Kidney tubule cell (primary cell): ENCODE data around the gene HNRNPA2B1.
"Not testable (repeated sequence)": the region's sequence is repeated elsewhere in the genome, so short reads cannot be mapped to it uniquely, and the experiment has no call there.

ENCODE experiments used
- DNase-seq: peaks from one replicate; pipeline ENCODE4 v3.0.0-alpha.2; 2018; ENCODE audit warnings: low spot score

Gene HNRNPA2B1

DNA sequence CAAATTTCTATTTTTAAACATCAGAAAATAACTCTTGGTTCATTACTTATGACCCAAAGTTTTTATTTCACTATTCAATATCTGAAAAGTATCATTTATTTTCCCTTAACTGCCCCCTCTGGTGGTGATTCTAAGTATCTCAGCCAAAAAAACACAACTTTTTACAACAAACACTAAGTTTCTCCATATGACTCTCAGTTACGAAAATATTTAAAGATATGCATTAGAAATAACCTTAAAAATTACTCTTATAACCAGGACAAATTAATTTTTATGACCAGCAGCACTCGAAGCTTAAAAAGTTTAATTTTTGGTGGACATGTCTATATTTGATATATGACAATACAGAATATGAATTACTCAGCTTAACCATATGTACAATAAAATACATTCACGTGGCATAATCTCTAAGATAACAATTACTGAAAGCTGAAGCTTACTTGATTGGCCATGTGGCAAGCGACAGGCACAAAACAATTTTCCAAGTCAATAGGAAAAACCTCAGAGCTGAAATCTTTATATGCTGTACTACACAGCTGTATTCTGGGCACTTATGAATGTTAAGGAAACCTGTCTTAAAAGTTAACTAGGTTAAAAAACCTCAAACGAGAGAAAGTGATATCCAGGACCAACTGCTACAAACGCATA is 2.3 kb downstream of the HNRNPA2B1 start:
- DNase-seq: peak; percentile 50

DNA sequence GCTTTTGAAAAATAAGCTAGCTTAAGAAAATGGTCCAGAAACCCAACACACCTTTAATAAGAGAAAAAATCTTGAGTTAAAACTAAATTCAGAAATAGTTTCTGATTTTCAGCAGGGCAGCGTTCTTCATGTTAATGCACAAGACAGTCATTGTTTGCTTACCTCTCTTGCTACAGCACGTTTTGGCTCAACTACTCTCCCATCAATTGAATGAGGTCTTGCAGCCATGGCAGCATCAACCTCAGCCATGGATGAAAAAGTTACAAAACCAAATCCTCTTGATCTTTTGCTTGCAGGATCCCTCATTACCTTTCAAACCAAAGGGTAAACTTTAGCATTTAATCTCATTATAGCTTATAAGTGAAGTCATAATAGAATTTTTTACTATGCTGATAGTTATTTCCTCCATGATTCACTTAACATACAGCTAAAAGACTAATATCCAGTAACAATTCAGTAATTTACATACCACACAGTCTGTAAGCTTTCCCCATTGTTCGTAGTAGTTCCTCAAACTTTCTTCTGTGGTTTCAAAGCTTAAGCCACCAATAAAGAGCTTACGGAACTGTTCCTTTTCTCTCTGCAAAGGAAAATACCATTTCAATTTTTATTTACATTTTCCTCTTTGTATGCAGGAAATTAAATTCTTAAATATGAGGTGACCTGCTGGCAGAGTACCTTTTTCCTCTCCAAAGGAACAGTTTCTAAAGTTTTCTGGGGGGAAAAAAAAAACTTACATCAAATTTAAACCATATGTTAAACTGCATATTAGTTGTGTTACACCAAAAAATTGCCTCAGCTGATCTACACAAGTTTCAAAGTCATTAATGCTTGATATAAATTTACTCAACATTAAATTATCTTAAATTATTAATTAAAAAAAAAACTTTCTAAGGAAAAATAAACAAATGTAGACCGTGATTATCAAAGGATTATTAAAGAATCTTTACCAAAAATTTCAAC is 3.1 kb downstream of the HNRNPA2B1 start:
- DNase-seq: no peak

DNA sequence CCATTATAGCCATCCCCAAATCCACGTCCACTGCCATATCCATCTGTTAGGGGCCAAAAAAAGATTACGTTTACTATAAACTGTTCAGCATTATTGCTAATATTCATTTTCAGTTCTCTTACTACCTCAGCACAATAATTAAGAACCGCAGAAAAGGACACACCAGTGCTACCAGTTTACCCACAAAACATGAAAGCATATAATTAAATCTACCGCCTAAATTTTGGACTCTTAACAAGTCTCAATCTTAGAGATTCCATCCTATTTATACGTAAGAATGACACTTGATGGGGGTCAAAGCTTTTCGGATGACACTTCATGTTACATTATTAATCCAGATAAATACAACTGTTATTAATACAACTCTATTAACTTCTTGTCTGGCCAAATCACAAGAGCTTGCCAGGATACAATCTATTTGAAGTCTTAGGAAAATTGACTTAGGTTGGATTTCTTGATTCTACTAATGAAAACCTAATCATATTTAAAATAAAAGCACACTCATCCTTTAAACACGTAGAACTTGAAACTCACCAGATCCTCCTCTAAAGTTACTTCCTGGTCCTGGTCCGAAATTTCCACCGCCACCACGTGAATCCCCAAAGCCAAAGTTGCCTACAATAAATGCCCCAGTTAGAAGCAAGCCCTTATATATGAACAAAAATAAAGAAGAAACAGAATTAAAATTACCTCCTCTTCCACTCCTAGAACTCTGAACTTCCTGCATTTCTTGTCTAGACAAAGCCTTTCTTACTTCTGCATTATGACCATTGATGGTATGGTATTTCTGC is 4.5 kb downstream of the HNRNPA2B1 start:
- DNase-seq: no peak

DNA sequence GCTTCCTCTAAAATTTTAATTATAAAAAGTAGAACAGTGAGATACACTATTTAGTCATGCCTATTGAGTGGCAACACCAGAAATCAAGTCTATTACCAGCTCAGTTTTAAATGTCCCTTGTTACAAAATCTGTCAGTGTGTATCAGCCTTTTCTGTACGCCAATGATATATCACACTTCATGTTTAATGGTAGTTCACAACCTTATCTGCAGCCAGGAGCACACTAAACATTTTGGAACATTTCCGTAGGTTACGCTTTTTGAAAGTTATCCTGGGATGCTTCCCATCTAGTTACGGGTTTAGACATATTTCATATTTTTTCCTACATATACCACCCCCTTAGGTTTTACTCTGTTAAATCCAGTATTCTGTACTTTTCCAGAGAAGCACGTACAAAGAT is 5.4 kb downstream of the HNRNPA2B1 start:
- no peak for DNase-seq

DNA sequence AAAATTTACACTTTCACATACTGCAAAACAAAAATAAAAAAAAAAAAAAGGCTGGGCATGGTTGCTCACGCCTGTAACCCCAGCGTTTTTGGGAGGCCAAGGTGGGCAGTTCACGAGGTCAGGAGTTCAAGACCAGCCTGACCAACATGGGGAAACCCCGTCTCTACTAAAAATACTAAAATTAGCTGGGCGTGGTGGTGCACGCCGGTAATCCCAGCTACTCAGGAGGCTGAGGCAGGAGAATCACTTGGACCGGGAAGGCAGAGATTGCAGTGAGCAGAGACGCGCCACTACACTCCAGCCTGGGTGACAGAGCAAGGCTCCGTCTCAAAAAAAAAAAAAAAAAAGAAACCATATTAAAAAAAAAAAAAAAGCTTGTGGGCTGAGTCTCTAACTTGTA is 5.8 kb downstream of the HNRNPA2B1 start:
- not testable (repeated sequence) for DNase-seq

DNA sequence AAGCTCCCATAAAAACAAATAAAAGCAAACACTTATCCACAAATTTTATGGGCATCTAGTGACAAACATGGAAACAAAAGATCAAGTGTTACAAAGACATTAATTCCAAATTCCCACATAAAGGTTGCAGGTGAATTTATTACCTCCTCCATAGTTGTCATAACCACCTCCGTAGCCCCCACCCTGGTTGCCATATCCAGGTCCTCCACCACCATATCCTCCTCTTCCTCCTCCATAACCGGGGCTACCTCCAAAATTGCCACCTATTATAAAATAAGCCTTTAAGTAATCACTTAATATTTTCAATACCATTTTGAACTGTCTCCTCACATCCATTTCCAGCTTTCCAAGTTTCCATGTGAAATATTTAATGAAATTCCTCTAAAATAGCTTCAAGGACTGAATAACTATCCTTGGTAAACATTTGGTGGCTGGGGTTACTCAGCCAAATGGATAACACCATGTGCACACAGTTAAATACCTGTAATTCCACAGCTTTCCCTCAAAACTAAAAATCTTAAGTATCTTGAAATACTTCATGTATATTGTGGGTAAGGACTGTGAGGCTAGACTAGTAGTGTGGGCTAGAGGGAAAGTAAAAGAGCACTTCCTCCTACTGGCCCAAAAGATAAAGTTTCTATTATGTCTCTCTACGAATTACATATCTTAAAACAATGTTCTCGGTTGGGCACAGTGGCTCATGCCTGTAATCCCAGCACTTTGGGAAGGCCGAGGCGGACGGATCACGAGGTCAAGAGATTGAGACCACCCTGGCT is 6.9 kb downstream of the HNRNPA2B1 start:
- no peak for DNase-seq

DNA sequence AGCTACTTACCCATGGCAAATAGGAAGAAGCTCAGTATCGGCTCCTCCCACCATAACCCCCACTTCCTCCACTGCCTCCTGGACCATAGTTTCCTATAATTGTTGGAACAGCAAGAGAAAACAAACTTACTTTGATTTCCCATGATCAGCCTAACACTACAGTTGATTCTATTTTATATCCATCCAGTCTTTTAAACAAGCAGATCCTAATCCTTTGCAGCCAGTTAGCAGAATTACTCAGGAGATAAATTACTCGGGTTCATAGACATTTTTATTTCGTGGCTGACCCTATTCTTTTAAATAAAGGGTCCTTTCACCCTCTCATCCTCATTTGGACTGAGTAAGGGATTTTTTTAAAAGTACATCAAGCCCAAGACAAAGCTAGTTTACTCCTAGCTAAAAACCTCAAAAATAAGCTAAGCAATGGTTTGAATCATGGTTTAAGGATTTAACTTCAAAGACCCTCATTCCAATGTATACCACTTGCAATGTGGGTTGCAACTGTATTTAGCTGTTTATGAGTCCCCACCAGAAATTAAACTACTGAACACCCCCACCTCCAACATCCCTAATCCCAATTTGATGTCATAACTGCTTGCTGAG is 8.0 kb downstream of the HNRNPA2B1 start:
- DNase-seq: no peak

DNA sequence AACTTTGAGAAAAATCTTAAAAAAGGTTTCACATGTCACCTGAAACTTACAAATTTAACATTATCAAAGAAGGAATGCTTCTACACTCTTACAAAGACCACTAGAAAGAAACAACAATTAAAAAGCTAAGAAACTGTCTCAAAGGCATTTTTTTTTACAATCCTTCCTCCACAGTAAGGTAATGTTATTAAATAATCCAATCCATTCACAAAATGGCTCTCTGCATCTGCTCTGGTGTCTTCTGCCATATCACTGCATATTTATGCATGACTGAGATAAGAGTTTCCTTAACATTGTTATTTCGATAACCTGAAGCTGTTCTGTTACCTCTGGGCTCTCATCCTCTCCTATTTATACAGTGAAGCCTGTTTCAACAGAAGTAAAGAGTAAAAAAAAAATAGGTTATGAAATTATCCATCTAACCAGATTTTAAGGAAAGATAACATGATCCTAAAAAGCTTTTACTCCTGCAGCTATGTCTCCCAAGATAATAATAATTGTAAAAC is 8.5 kb downstream of the HNRNPA2B1 start:
- DNase-seq: no peak

DNA sequence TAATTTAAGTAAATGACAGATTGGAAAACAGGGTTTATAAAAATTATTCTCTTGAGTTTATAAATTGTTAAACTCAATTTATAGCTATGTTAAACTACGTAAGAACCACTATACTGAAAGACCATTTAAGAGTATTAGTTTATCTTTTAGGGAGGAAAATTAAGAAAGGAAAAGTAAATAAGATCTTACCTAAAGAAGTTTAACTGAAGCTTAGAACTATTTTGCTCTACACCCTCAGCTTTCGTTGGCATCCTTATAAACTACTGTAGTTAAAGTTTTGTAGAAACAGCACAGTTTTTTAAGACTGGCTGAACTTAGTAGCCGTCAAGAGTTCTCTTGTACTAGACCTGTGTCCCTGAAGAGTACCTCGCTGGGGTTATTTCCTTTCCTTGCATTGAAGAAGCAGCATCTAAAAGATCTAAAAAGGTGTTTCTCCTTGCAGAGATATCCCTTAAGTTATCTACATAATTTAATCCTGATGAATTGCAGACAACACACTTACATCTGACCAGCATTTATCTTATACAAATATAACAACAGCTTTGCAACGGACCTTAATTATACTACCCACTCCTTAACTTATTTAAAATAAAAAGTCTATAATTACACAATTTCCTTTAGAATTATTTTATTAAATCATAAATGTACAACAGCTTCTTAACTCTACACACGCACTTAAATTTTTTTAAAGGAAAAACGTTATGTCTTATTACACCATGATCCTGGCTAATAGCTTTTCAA is 9.1 kb downstream of the HNRNPA2B1 start:
- no peak for DNase-seq

DNA sequence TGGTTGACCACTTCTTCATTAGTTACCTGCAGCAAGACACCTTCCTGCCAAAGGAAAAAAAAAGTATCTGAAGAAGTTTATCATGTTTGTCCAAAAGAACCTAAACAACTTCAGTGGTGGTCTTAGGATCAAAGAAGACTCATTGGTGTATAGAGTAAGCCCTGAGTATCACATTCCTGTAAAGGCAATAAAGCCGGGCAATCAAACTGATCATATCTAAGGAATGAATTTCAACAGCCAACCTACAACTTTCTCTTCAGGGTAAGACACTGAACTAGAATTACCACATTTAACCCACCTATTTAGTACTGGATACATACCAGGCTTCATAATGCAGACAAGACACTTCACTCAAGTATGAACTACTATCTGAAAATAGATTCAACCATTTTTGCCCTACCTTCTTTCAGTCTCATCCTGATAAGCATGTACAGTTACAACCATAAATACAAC is 10.1 kb downstream of the HNRNPA2B1 start:
- no peak for DNase-seq

DNA sequence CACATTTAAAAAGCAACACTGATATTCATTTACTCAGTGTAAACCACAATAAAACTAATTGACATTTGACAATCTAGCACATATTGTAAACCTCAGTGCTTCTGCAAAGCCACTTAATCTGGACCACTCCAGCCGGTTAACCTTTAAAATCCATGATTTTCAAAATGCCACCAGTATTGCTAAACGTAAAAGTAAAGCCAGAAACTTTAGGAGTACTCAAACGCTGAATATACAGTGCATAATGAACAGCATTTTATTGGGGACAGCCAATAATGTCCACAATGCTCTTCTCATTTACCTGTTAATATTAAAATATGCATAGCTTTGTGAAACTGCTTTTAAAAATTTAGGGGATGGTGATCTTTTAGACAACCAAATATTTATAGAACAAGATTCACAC is 10.8 kb downstream of the HNRNPA2B1 start:
- DNase-seq: no peak

DNA sequence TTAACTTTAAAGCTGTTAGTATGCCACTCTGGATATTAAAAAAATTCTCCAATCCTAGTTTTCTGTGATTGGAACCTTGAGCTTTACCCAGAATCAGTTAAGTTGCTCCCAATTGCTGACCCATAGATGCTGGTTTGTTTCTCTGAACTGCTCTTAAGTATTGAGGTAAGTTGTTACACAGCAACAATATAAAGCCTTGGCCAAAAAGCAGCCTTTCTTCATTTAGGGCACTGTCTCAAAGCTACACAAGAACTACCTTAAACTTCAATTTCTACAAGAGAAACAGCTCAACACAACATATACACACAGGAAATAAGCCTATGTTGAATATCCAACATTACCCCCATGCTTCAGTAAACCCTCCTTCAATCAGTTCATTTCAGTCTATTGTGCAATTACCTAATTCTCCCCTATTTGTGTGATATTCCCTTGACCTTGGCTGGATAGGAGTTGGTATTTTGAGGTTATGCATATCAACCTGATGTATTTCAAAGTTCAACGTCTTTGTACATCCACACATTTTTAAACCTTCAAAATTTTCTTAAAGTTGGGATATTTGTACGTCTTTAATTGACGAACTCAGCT is 11.5 kb downstream of the HNRNPA2B1 start:
- no peak for DNase-seq

DNA sequence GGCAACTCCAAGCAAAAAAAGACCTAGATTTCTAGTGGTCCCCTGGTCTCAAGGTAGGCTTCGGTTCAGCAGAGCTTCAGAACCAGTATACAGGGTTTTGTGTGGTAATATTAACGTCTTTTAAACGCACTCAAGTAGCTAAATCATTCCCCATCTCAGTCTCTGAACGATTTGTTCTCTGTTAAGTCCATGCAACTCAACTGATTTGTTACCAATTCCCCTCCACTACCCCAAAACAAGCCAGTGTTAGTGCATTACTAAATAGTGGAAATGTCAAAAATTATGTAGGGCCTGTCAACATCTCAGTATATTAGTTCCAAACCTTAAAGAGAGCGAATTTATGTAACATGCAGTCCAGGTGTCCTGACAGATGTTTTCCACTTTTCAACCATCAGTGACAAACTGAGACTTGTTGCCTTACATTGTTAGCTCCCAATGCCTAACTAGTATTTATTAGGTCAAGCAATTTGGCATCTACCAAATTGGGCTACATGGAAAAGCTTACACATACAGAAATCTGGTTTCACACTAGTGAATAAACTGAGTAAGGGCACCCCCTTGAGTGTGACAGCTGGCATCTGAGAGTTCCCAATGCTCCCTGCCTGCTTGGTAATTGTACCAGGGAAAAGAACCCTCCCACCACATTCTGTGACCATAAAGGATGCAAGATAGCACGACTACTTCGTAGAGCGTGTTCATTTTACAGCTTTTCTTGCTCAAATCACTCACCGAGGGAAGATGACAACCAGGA is 12.2 kb downstream of the HNRNPA2B1 start:
- DNase-seq: no peak

DNA sequence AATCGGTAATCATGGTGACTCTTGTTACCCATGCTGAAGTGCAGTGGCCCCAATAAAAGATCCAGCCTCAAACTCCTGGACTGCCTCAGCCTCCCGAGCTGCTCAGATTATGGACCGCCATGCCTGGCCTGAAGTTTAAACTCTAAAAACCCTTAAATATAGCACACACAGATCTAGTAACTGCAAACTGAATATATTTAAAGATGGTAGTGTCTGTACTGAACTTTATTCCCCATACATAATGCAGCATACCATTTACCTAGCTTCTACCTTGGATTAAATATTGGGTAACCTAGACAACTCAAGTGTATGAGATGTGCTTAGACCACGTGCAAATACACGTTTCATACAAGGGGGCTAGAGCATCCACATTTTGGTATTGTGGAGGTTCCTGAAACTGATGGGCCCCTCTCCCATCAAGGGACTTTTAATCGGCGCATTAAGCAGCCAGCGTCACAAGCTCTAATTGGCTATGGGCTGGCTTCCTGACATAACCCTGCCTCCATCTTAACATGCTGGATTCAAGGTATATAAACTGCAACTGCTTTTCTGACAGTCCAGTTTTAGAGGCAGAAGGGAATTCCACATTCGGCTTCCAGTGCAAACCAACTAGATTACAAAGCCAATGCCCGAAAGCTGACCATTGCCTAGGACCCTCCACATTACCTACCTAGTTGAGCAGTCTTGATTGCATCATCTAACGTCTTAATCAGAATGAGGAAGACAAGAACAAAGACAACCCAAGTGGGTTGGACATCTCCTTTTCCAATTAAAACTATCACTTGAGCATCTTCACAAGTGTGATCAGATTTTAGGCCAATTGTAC is 13.0 kb downstream of the HNRNPA2B1 start:
- no peak for DNase-seq

DNA sequence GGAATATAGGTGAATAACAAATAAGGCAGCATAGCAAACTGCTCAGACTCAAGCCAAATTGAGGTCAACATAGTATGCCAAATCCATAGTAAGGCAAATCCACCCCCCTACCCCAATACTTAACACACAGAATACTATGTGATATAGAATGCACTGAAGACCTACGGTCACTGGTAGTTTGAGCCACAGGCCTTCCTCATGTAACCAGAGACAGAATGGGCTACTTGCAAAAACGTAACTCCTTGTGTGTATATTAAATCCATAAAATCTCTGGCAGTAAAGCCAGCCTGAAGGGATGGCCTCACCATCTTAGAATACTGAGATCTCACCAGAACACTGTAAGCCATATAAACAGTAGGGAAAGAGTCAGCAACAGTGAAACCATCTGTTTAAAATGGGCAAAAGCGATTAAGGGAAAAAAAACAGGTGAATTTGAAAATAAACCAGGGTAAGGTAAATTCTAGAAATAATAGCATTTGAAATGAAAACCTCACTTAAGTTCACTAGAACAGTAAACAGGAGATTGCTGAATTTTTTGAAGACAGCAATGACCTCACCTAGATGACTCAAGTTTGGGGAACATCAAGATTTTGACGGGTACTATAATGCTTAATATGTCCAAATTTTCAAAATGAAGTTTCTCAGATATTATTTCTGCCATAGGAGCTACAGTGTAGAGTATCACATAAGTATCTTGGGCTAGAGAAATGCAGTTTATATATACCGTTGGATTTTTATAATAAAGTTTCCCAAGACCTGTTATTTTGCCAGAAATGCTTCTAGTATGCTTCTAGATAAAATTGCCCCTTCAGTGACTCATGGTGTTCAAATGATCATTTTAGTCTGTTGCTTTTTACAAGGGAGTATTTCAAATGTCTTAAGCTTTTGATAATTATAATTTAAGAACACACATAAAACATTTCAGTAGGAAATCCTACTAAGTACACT is 13.9 kb downstream of the HNRNPA2B1 start:
- no peak for DNase-seq

DNA sequence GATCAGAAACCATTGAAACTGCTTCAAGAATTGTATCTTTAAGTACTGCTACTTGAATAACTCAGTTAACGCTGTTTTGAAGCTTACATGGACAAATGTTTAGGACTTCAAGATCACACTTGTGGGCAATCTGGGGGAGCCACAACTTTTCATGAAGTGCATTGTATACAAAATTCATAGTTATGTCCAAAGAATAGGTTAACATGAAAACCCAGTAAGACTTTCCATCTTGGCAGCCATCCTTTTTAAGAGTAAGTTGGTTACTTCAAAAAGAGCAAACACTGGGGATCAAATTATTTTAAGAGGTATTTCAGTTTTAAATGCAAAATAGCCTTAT is 14.7 kb downstream of the HNRNPA2B1 start:
- DNase-seq: no peak

DNA sequence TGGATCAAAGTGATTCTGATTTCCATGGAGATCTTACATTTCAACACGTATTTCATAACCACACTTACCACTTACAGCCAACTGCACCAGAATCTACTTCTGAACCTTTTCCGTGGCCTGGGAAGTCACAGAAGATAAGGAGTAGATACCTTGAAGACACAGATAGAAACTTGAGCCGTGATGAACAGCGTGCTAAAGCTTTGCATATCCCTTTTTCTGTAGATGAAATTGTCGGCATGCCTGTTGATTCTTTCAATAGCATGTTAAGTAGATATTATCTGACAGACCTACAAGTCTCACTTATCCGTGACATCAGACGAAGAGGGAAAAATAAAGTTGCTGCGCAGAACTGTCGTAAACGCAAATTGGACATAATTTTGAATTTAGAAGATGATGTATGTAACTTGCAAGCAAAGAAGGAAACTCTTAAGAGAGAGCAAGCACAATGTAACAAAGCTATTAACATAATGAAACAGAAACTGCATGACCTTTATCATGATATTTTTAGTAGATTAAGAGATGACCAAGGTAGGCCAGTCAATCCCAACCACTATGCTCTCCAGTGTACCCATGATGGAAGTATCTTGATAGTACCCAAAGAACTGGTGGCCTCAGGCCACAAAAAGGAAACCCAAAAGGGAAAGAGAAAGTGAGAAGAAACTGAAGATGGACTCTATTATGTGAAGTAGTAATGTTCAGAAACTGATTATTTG is 15.3 kb downstream of the HNRNPA2B1 start:
- DNase-seq: no peak
